ENCODE measurements around the gene HIP1R. TPM values are rescaled to one million over a fixed set of nuclear protein-coding genes. Genes with fewer than 3 reads are reported as not detected.

HIP1R gene
- total and polyA plus RNA-seq, 2 experiments from 2014 or later, result 8.0 to 22.1 TPM

DNA sequence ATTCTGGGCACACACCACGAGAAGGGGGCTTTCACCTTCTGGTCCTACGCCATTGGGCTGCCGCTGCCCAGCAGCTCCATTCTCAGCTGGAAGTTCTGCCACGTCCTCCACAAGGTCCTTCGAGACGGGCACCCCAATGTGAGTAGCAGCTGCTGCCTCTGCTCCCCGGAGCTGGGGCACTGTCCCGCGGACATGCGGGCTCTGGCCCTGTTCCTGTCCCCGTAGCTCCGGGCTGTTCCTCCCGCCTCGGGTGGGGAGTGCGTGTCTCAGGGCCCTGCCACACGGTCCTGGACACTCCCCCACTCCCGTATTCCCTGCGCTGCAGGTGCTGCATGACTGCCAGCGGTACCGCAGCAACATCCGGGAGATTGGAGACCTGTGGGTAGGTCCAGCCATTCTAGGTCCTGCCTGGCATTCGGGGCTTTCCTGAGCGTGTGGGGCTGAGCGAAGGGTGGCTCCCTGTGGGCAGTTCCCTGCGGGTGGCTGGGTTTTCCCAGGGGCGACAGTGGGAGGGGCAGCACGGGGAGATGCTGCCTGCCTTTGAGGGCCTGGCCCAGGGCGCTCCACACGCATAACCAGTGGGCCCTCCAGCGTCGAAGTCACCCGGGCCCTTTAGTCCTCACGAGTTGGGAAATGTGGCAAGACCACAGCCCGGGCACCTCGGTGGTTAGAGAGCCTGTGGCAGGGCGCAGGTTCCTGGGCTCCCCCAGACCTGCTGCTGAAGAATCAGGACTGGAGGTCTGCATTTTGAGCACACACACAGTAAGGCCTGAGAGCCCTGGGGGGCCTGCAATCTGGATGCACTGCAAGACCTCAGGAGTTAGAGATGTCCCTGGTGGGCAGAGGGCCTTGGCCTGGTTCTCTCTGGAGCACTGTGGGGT lies 13.5 kb downstream of the HIP1R start:
- Histone ChIP-seq H2AFZ (no peak overlapping the region), H3K4me2 (no peak overlapping the region), H3K4me3 (no peak overlapping the region), H3K27me3 (ENCODE audit: insufficient read depth) (no peaks in the 10 kb centered on the region), H3F3A (replicated peaks; ENCODE audit: low read depth) (no peaks in the 10 kb centered on the region), H3K27ac (ENCODE audit: low read depth) (no peak overlapping the region), H3K79me2 (replicated peaks; ENCODE audit: insufficient read depth) (no peaks in the 10 kb centered on the region), H4K20me1 (replicated peaks; ENCODE audit: insufficient read depth) (peaks cover 6% of the 10 kb centered on the region; the same call in 1 of the 2 replicates), H3K4me1 (ENCODE audit: insufficient read depth) (no peaks in the 10 kb centered on the region), H3K36me3 (ENCODE audit: insufficient read depth) (no peaks in the 10 kb centered on the region), H3K9me2 (ENCODE audit: insufficient read depth) (no peaks in the 10 kb centered on the region)
- peaks cover 8% of the 10 kb centered on the region for H3K27me3 Mint-ChIP-seq (ENCODE audit: insufficient read depth, low read depth, poor library complexity)
- TF ChIP-seq STAT1 (IDR thresholded peaks at IDR 0.05; ENCODE audit: unreplicated experiment) (no peak), ZNF114 (CRISPR knock-in tag; IDR thresholded peaks at IDR 0.05) (no peak), EZH2 (IDR thresholded peaks at IDR 0.05; ENCODE audit: low read depth, unreplicated experiment) (no peak), CREB1 (CRISPR knock-in tag; IDR thresholded peaks at IDR 0.05; ENCODE audit: low read depth) (no peak), NANOG (IDR thresholded peaks at IDR 0.05; ENCODE audit: borderline replicate concordance) (no peak), ZNF331 (CRISPR knock-in tag; IDR thresholded peaks at IDR 0.05; ENCODE audit: low read depth) (no peak), EZH2phosphoT487 (IDR thresholded peaks at IDR 0.05; ENCODE audit: unreplicated experiment) (no peak), POLR2AphosphoS5 (IDR thresholded peaks at IDR 0.05; ENCODE audit: low read depth) (no peak), JUNB (IDR thresholded peaks at IDR 0.05; ENCODE audit: unreplicated experiment) (no peak)
- TF ChIP-seq, protein P1, sequence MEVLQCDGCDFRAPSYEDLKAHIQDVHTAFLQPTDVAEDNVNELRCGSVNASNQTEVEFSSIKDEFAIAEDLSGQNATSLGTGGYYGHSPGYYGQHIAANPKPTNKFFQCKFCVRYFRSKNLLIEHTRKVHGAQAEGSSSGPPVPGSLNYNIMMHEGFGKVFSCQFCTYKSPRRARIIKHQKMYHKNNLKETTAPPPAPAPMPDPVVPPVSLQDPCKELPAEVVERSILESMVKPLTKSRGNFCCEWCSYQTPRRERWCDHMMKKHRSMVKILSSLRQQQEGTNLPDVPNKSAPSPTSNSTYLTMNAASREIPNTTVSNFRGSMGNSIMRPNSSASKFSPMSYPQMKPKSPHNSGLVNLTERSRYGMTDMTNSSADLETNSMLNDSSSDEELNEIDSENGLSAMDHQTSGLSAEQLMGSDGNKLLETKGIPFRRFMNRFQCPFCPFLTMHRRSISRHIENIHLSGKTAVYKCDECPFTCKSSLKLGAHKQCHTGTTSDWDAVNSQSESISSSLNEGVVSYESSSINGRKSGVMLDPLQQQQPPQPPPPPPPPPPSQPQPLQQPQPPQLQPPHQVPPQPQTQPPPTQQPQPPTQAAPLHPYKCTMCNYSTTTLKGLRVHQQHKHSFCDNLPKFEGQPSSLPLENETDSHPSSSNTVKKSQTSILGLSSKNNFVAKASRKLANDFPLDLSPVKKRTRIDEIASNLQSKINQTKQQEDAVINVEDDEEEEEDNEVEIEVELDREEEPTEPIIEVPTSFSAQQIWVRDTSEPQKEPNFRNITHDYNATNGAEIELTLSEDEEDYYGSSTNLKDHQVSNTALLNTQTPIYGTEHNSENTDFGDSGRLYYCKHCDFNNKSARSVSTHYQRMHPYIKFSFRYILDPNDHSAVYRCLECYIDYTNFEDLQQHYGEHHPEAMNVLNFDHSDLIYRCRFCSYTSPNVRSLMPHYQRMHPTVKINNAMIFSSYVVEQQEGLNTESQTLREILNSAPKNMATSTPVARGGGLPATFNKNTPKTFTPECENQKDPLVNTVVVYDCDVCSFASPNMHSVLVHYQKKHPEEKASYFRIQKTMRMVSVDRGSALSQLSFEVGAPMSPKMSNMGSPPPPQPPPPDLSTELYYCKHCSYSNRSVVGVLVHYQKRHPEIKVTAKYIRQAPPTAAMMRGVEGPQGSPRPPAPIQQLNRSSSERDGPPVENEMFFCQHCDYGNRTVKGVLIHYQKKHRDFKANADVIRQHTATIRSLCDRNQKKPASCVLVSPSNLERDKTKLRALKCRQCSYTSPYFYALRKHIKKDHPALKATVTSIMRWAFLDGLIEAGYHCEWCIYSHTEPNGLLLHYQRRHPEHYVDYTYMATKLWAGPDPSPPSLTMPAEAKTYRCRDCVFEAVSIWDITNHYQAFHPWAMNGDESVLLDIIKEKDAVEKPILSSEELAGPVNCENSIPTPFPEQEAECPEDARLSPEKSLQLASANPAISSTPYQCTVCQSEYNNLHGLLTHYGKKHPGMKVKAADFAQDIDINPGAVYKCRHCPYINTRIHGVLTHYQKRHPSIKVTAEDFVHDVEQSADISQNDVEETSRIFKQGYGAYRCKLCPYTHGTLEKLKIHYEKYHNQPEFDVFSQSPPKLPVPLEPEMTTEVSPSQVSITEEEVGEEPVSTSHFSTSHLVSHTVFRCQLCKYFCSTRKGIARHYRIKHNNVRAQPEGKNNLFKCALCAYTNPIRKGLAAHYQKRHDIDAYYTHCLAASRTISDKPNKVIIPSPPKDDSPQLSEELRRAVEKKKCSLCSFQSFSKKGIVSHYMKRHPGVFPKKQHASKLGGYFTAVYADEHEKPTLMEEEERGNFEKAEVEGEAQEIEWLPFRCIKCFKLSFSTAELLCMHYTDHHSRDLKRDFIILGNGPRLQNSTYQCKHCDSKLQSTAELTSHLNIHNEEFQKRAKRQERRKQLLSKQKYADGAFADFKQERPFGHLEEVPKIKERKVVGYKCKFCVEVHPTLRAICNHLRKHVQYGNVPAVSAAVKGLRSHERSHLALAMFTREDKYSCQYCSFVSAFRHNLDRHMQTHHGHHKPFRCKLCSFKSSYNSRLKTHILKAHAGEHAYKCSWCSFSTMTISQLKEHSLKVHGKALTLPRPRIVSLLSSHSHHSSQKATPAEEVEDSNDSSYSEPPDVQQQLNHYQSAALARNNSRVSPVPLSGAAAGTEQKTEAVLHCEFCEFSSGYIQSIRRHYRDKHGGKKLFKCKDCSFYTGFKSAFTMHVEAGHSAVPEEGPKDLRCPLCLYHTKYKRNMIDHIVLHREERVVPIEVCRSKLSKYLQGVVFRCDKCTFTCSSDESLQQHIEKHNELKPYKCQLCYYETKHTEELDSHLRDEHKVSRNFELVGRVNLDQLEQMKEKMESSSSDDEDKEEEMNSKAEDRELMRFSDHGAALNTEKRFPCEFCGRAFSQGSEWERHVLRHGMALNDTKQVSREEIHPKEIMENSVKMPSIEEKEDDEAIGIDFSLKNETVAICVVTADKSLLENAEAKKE (CRISPR knock-in tag; IDR thresholded peaks at IDR 0.05), result no peak
- TF ChIP-seq, protein P2, sequence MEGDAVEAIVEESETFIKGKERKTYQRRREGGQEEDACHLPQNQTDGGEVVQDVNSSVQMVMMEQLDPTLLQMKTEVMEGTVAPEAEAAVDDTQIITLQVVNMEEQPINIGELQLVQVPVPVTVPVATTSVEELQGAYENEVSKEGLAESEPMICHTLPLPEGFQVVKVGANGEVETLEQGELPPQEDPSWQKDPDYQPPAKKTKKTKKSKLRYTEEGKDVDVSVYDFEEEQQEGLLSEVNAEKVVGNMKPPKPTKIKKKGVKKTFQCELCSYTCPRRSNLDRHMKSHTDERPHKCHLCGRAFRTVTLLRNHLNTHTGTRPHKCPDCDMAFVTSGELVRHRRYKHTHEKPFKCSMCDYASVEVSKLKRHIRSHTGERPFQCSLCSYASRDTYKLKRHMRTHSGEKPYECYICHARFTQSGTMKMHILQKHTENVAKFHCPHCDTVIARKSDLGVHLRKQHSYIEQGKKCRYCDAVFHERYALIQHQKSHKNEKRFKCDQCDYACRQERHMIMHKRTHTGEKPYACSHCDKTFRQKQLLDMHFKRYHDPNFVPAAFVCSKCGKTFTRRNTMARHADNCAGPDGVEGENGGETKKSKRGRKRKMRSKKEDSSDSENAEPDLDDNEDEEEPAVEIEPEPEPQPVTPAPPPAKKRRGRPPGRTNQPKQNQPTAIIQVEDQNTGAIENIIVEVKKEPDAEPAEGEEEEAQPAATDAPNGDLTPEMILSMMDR (conservative IDR thresholded peaks at IDR 0.05; ENCODE audit: low read depth in 2 of 2), result no peak
- TF ChIP-seq, protein P3, sequence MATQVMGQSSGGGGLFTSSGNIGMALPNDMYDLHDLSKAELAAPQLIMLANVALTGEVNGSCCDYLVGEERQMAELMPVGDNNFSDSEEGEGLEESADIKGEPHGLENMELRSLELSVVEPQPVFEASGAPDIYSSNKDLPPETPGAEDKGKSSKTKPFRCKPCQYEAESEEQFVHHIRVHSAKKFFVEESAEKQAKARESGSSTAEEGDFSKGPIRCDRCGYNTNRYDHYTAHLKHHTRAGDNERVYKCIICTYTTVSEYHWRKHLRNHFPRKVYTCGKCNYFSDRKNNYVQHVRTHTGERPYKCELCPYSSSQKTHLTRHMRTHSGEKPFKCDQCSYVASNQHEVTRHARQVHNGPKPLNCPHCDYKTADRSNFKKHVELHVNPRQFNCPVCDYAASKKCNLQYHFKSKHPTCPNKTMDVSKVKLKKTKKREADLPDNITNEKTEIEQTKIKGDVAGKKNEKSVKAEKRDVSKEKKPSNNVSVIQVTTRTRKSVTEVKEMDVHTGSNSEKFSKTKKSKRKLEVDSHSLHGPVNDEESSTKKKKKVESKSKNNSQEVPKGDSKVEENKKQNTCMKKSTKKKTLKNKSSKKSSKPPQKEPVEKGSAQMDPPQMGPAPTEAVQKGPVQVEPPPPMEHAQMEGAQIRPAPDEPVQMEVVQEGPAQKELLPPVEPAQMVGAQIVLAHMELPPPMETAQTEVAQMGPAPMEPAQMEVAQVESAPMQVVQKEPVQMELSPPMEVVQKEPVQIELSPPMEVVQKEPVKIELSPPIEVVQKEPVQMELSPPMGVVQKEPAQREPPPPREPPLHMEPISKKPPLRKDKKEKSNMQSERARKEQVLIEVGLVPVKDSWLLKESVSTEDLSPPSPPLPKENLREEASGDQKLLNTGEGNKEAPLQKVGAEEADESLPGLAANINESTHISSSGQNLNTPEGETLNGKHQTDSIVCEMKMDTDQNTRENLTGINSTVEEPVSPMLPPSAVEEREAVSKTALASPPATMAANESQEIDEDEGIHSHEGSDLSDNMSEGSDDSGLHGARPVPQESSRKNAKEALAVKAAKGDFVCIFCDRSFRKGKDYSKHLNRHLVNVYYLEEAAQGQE (IDR thresholded peaks at IDR 0.05; ENCODE audit: unreplicated experiment), result no peak
- TF ChIP-seq, protein P4, sequence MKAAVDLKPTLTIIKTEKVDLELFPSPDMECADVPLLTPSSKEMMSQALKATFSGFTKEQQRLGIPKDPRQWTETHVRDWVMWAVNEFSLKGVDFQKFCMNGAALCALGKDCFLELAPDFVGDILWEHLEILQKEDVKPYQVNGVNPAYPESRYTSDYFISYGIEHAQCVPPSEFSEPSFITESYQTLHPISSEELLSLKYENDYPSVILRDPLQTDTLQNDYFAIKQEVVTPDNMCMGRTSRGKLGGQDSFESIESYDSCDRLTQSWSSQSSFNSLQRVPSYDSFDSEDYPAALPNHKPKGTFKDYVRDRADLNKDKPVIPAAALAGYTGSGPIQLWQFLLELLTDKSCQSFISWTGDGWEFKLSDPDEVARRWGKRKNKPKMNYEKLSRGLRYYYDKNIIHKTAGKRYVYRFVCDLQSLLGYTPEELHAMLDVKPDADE (IDR thresholded peaks at IDR 0.05), result no peak
- H3K36me3 Mint-ChIP-seq (ENCODE audit: low read depth), result no peaks in the 10 kb centered on the region; the same call in 2 of the 3 replicates
- DNase-seq (ENCODE audit: low spot score), result no peak
- no peak overlapping the region for H3K4me3 Mint-ChIP-seq
- H3K27ac Mint-ChIP-seq, result no peak overlapping the region
- ATAC-seq, result no peak
- H3K9me3 Mint-ChIP-seq, result no peaks in the 10 kb centered on the region
- H3K4me1 Mint-ChIP-seq, result peaks cover 5% of the 10 kb centered on the region

All from GM23338 (cell line).